WTC11 (cell line): ENCODE results near the gene KLB. TPM values are rescaled to one million over a fixed set of nuclear protein-coding genes. Genes with fewer than 3 reads are reported as not detected.

ENCODE experiments used
- EMX1 ChIP-seq: fragments of 250-450 bp; sonication (Bioruptor Pico); IDR thresholded peaks from 2 replicates; pipeline ENCODE4 v1.8.0; 2021; ENCODE audit warnings: mild to moderate bottlenecking
- ERG ChIP-seq: fragments of 250-450 bp; sonication (Bioruptor Pico); IDR thresholded peaks from 2 replicates; pipeline ENCODE4 v1.8.0; 2021; ENCODE audit warnings: mild to moderate bottlenecking
- NFATC4 ChIP-seq: fragments of 250-450 bp; sonication (Bioruptor Pico); IDR thresholded peaks from 2 replicates; pipeline ENCODE4 v1.9.0; 2021; ENCODE audit warnings: mild to moderate bottlenecking
- NFE2L1 ChIP-seq: sonication (generic); formaldehyde crosslinking; IDR thresholded peaks from 2 replicates; pipeline ENCODE4 v1.8.1; 2023; ENCODE audit warnings: missing genetic modification reagents
- PREB ChIP-seq: sonication (generic); formaldehyde crosslinking; IDR thresholded peaks from 2 replicates; pipeline ENCODE4 v1.8.1; 2022; ENCODE audit warnings: mild to moderate bottlenecking, missing genetic modification reagents, moderate library complexity, borderline replicate concordance
- STAT6 ChIP-seq: sonication (generic); formaldehyde crosslinking; conservative IDR thresholded peaks from 2 replicates; pipeline ENCODE4 v1.8.1; 2023; ENCODE audit warnings: mild to moderate bottlenecking, low read depth, missing genetic modification reagents, moderate library complexity
- TEAD4 ChIP-seq: sonication (generic); formaldehyde crosslinking; IDR thresholded peaks from 2 replicates; pipeline ENCODE4 v1.8.0; 2022; ENCODE audit warnings: mild to moderate bottlenecking, missing genetic modification reagents
- TP53 ChIP-seq: sonication (generic); formaldehyde crosslinking; IDR thresholded peaks from 2 replicates; pipeline ENCODE4 v1.8.1; 2023; ENCODE audit warnings: mild to moderate bottlenecking, missing genetic modification reagents
- ZBTB43 ChIP-seq: sonication (generic); formaldehyde crosslinking; IDR thresholded peaks from 2 replicates; pipeline ENCODE4 v1.8.1; 2023; ENCODE audit warnings: mild to moderate bottlenecking, missing genetic modification reagents
- ZNF232 ChIP-seq: sonication (generic); formaldehyde crosslinking; IDR thresholded peaks from 2 replicates; pipeline ENCODE4 v1.8.0; 2022; ENCODE audit warnings: mild to moderate bottlenecking, missing genetic modification reagents
- ZNF423 ChIP-seq: fragments of 250-450 bp; sonication (Bioruptor Pico); IDR thresholded peaks from 2 replicates; pipeline ENCODE4 v2.1.2; 2022; ENCODE audit warnings: mild to moderate bottlenecking, moderate library complexity
- ZNF425 ChIP-seq: fragments of 250-450 bp; sonication (Bioruptor Pico); conservative IDR thresholded peaks from 2 replicates; pipeline ENCODE4 v1.9.0; 2021; ENCODE audit warnings: mild to moderate bottlenecking
- ZNF532 ChIP-seq: fragments of 250-450 bp; sonication (Bioruptor Pico); IDR thresholded peaks from 2 replicates; pipeline ENCODE4 v1.9.0; 2021; ENCODE audit warnings: mild to moderate bottlenecking, borderline replicate concordance
- total RNA-seq: library from RNA; stranded (reverse); gene quantifications from 3 replicates; pipeline ENCODE4 v1.2.3, GENCODE V29; 2021
- TF ChIP-seq, protein P1 (sequence below): sonication (generic); formaldehyde crosslinking; IDR thresholded peaks from 2 replicates; pipeline ENCODE4 v1.8.1; 2022; ENCODE audit warnings: low read depth, mild to moderate bottlenecking, moderate library complexity, missing genetic modification reagents, borderline replicate concordance
- TF ChIP-seq, protein P2 (sequence below): fragments of 250-450 bp; sonication (Bioruptor Pico); IDR thresholded peaks from 2 replicates; pipeline ENCODE4 v1.9.0; 2021; ENCODE audit warnings: mild to moderate bottlenecking
- TF ChIP-seq, protein P3 (sequence below): sonication (generic); formaldehyde crosslinking; IDR thresholded peaks from 2 replicates; pipeline ENCODE4 v1.8.1; 2022; ENCODE audit warnings: mild to moderate bottlenecking, moderate library complexity, missing genetic modification reagents
- TF ChIP-seq, protein P4 (sequence below): sonication (generic); formaldehyde crosslinking; conservative IDR thresholded peaks from 2 replicates; pipeline ENCODE4 v1.8.1; 2022; ENCODE audit warnings: mild to moderate bottlenecking, missing genetic modification reagents

Gene KLB
- total RNA-seq, 1 experiment from 2014 or later = not detected

GRCh38 chr4:39451423-39452023 is 44.8 kb downstream of the KLB start (continued):
- TF ChIP-seq ERG (CRISPR knock-in tag) (0 out of 2 replicates have a peak, but pooled peaks have one; percentile 16), NFATC4 (peak; percentile 79; the same call in 1 of the 2 replicates), NFE2L1 (CRISPR knock-in tag) (no peak), TEAD4 (CRISPR knock-in tag) (no peak), ZNF425 (CRISPR knock-in tag) (no peak; the same call in 1 of the 2 replicates), PREB (CRISPR knock-in tag) (no peak), ZBTB43 (no peak), EMX1 (CRISPR knock-in tag) (peak; percentile 83), ZNF232 (CRISPR knock-in tag) (no peak), ZNF532 (CRISPR knock-in tag) (no peak), STAT6 (no peak), TP53 (no peak), ZNF423 (CRISPR knock-in tag) (no peak)
- TF ChIP-seq, protein P1, sequence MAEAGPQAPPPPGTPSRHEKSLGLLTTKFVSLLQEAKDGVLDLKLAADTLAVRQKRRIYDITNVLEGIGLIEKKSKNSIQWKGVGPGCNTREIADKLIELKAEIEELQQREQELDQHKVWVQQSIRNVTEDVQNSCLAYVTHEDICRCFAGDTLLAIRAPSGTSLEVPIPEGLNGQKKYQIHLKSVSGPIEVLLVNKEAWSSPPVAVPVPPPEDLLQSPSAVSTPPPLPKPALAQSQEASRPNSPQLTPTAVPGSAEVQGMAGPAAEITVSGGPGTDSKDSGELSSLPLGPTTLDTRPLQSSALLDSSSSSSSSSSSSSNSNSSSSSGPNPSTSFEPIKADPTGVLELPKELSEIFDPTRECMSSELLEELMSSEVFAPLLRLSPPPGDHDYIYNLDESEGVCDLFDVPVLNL (CRISPR knock-in tag) = no peak
- TF ChIP-seq, protein P2, sequence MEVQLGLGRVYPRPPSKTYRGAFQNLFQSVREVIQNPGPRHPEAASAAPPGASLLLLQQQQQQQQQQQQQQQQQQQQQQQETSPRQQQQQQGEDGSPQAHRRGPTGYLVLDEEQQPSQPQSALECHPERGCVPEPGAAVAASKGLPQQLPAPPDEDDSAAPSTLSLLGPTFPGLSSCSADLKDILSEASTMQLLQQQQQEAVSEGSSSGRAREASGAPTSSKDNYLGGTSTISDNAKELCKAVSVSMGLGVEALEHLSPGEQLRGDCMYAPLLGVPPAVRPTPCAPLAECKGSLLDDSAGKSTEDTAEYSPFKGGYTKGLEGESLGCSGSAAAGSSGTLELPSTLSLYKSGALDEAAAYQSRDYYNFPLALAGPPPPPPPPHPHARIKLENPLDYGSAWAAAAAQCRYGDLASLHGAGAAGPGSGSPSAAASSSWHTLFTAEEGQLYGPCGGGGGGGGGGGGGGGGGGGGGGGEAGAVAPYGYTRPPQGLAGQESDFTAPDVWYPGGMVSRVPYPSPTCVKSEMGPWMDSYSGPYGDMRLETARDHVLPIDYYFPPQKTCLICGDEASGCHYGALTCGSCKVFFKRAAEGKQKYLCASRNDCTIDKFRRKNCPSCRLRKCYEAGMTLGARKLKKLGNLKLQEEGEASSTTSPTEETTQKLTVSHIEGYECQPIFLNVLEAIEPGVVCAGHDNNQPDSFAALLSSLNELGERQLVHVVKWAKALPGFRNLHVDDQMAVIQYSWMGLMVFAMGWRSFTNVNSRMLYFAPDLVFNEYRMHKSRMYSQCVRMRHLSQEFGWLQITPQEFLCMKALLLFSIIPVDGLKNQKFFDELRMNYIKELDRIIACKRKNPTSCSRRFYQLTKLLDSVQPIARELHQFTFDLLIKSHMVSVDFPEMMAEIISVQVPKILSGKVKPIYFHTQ (CRISPR knock-in tag) = peak; percentile 82; the same call in 1 of the 2 replicates
- TF ChIP-seq, protein P3, sequence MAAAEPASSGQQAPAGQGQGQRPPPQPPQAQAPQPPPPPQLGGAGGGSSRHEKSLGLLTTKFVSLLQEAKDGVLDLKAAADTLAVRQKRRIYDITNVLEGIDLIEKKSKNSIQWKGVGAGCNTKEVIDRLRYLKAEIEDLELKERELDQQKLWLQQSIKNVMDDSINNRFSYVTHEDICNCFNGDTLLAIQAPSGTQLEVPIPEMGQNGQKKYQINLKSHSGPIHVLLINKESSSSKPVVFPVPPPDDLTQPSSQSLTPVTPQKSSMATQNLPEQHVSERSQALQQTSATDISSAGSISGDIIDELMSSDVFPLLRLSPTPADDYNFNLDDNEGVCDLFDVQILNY (CRISPR knock-in tag) = no peak
- TF ChIP-seq, protein P4, sequence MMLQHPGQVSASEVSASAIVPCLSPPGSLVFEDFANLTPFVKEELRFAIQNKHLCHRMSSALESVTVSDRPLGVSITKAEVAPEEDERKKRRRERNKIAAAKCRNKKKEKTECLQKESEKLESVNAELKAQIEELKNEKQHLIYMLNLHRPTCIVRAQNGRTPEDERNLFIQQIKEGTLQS = no peak
